ENCODE results near the gene CCNL2.

DNA sequence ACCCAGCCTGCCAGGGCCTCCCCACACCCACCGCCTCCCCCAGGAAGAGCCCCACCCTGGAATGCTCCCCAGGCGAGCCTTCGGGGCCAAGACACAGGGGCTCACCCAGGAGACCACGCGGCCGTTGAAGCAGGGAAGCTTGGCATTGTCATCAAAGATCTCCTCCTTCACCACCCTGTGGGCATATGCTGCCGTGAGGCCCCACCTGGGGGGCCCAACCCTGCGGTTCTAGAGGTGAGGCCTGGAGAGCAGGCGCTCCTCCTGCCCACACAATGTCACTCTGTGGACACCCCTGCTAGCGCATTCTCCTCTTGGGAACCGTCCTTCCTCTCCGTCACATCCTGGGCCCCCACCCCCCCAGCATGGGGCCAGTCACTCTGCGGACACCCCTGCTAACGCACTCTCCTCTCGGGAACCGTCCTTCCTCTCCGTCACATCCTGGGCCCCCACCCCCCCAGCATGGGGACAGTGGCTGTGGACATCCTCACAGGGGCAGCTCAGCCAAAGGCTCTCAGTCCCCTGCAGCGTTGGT is 56.5 kb downstream of the CCNL2 start:
- TF ChIP-seq, protein P1, sequence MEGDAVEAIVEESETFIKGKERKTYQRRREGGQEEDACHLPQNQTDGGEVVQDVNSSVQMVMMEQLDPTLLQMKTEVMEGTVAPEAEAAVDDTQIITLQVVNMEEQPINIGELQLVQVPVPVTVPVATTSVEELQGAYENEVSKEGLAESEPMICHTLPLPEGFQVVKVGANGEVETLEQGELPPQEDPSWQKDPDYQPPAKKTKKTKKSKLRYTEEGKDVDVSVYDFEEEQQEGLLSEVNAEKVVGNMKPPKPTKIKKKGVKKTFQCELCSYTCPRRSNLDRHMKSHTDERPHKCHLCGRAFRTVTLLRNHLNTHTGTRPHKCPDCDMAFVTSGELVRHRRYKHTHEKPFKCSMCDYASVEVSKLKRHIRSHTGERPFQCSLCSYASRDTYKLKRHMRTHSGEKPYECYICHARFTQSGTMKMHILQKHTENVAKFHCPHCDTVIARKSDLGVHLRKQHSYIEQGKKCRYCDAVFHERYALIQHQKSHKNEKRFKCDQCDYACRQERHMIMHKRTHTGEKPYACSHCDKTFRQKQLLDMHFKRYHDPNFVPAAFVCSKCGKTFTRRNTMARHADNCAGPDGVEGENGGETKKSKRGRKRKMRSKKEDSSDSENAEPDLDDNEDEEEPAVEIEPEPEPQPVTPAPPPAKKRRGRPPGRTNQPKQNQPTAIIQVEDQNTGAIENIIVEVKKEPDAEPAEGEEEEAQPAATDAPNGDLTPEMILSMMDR (IDR thresholded peaks at IDR 0.05; ENCODE audit: low read depth, low read length, missing input control): no peak
- TF ChIP-seq, protein P2, sequence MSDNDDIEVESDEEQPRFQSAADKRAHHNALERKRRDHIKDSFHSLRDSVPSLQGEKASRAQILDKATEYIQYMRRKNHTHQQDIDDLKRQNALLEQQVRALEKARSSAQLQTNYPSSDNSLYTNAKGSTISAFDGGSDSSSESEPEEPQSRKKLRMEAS (IDR thresholded peaks at IDR 0.05): no peak
- TF ChIP-seq, protein P3, sequence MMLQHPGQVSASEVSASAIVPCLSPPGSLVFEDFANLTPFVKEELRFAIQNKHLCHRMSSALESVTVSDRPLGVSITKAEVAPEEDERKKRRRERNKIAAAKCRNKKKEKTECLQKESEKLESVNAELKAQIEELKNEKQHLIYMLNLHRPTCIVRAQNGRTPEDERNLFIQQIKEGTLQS (IDR thresholded peaks at IDR 0.05): no peak
- TF ChIP-seq JUND (IDR thresholded peaks at IDR 0.05): no peak
